Measurements from ENCODE around the gene LTA. TPM values are rescaled to one million over a fixed set of nuclear protein-coding genes. Genes with fewer than 3 reads are reported as not detected.

LTA gene
- total RNA-seq, 4 donors from 2014 or later = 0.30 TPM; not detected in 3

- H3K9me3 ChIP-seq = no peaks in the 10 kb centered on the region
- H3K27ac ChIP-seq = peak overlapping the region in 1 of 2 donors; percentile 7
- H3K4me3 ChIP-seq = no peak overlapping the region
- no peak for DNase-seq
- no peaks in the 10 kb centered on the region for H3K36me3 ChIP-seq
- H3K4me1 ChIP-seq = no peaks in the 10 kb centered on the region
- intact Hi-C loops (cut with DNase I; ENCODE audit: low total_unique reads) = no loop called here
- TF ChIP-seq POLR2A (IDR thresholded peaks at IDR 0.05) = no peak
- H3K27me3 ChIP-seq = no peaks in the 10 kb centered on the region
Observed at GRCh38 chr6:31574106-31575061, 2.3 kb downstream of the LTA start.

GRCh38 chr6:31575335-31575901 is 3.3 kb downstream of the LTA start, which contains the start of gene TNF:
Gene TNF, plus strand, starts transcription at chr6:31575565. Its CDS starts 177 bp downstream, at chr6:31575742.
- DNase-seq = peak; percentile 36 to 61
- H3K36me3 ChIP-seq = no peaks in the 10 kb centered on the region
- H3K9me3 ChIP-seq = no peaks in the 10 kb centered on the region
- peak within 1 kb of the TSS in 1 of 2 donors; percentile 7 for H3K4me3 ChIP-seq
- intact Hi-C loops (cut with DNase I; ENCODE audit: low total_unique reads) = no loop called here
- H3K27me3 ChIP-seq = no peaks in the 10 kb centered on the region
- H3K4me1 ChIP-seq = peaks cover 0 to 2% of the 10 kb centered on the region in 2 donors
- TF ChIP-seq POLR2A (IDR thresholded peaks at IDR 0.05) (no peak), CTCF (IDR thresholded peaks at IDR 0.05) (no peak)
- peak within 1 kb of the TSS; percentile 7 to 50 for H3K27ac ChIP-seq

GRCh38 chr6:31575952-31576685 is 4.0 kb downstream of the LTA start:
- Histone ChIP-seq H3K4me3 (peak overlapping the region in 1 of 2 donors; percentile 7), H3K9me3 (no peaks in the 10 kb centered on the region), H3K27ac (peak overlapping the region in 1 of 2 donors; percentile 50), H3K4me1 (peaks cover 0 to 5% of the 10 kb centered on the region in 2 donors), H3K36me3 (no peaks in the 10 kb centered on the region), H3K27me3 (no peaks in the 10 kb centered on the region)
- no peak for TF ChIP-seq CTCF (IDR thresholded peaks at IDR 0.05)
- TF ChIP-seq POLR2A (IDR thresholded peaks at IDR 0.05) = no peak
- intact Hi-C loops (cut with DNase I; ENCODE audit: low total_unique reads) = no loop called here
- DNase-seq = no peak

GRCh38 chr6:31576897-31577578 is 4.9 kb downstream of the LTA start:
- H3K27ac ChIP-seq = no peak overlapping the region
- no peak overlapping the region for H3K4me3 ChIP-seq
- H3K36me3 ChIP-seq = no peaks in the 10 kb centered on the region
- no peaks in the 10 kb centered on the region for H3K9me3 ChIP-seq
- no peaks in the 10 kb centered on the region for H3K27me3 ChIP-seq
- no peak for TF ChIP-seq CTCF (IDR thresholded peaks at IDR 0.05)
- TF ChIP-seq POLR2A (IDR thresholded peaks at IDR 0.05) = no peak
- intact Hi-C loops (cut with DNase I; ENCODE audit: low total_unique reads) = no loop called here
- DNase-seq = no peak
- H3K4me1 ChIP-seq = peaks cover 0 to 5% of the 10 kb centered on the region in 2 donors

- peaks cover 0 to 5% of the 10 kb centered on the region in 2 donors for H3K4me1 ChIP-seq
- intact Hi-C loops (cut with DNase I; ENCODE audit: low total_unique reads) = no loop called here
- H3K9me3 ChIP-seq = no peaks in the 10 kb centered on the region
- TF ChIP-seq CTCF (IDR thresholded peaks at IDR 0.05) (no peak), POLR2A (IDR thresholded peaks at IDR 0.05) (no peak)
- H3K27me3 ChIP-seq = no peaks in the 10 kb centered on the region
- H3K4me3 ChIP-seq = no peak overlapping the region
- no peaks in the 10 kb centered on the region for H3K36me3 ChIP-seq
- DNase-seq = no peak
- H3K27ac ChIP-seq = no peak overlapping the region
Observed at GRCh38 chr6:31577579-31577966, 5.5 kb downstream of the LTA start.

Measured in uterus (tissue), 4 donors.